ENCODE measurements around the gene LDLR. TPM values are rescaled to one million over a fixed set of nuclear protein-coding genes. Genes with fewer than 3 reads are reported as not detected.
A peak's percentile ranks its signal among the peaks of the same experiment; 100 is the strongest.

Gene LDLR
- polyA plus RNA-seq, 2 of the 4 experiments (the other 2 are of a cell fraction), result 29.2 to 55.8 TPM

GRCh38 chr19:11113140-11113708 lies 24.0 kb downstream of the LDLR start:
- H3K4me1 ChIP-seq, result no peaks in the 10 kb centered on the region
- no peak overlapping the region for H3K27ac ChIP-seq
- H3K4me2 ChIP-seq, result no peak overlapping the region
- no peak overlapping the region for H3K4me3 ChIP-seq
- FAIRE-seq, result no peak
- ChIA-PET CTCF (interaction anchor here (1.2 kb wide), 1 partner anchor 13 kb away, joined by 6 read pairs; no protein-coding TSS in a partner anchor), POLR2A (no interaction called here)
- H3K9me3 ChIP-seq, result no peaks in the 10 kb centered on the region
- ATAC-seq, result no peak
- 95% methylated on average over 20 of the region's 27 CpGs for WGBS (ENCODE audit: missing lambda C conversion rate)
- no peak for DNase-seq (ENCODE audit: low read depth in 1 of 2, low spot score in 1 of 2)
- TF ChIP-seq RAD21 (conservative IDR thresholded peaks at IDR 0.05 in 1 of 2, IDR thresholded peaks at IDR 0.05 in 1 of 2) (no peak), FOXS1 (CRISPR knock-in tag; IDR thresholded peaks at IDR 0.05) (no peak), FOSB (CRISPR knock-in tag; IDR thresholded peaks at IDR 0.05) (no peak), CHD4 (IDR thresholded peaks at IDR 0.05; ENCODE audit: borderline replicate concordance) (no peak), PHF8 (IDR thresholded peaks at IDR 0.05; ENCODE audit: borderline replicate concordance, low read depth) (no peak), NFE2L2 (conservative IDR thresholded peaks at IDR 0.05; ENCODE audit: low read length) (no peak), HDAC2 (IDR thresholded peaks at IDR 0.05) (no peak), TFCP2L1 (CRISPR knock-in tag; IDR thresholded peaks at IDR 0.05) (no peak), MAFK (IDR thresholded peaks at IDR 0.05; ENCODE audit: partially characterized antibody) (no peak), ZNF302 (CRISPR knock-in tag; IDR thresholded peaks at IDR 0.05) (no peak), HEYL (CRISPR knock-in tag; IDR thresholded peaks at IDR 0.05) (no peak), RCOR1 (IDR thresholded peaks at IDR 0.05; ENCODE audit: low read depth, low read length) (no peak), JUNB (IDR thresholded peaks at IDR 0.05) (no peak), POLR2A (IDR thresholded peaks at IDR 0.05; ENCODE audit: low read length) (no peak)
- TF ChIP-seq, protein P1, sequence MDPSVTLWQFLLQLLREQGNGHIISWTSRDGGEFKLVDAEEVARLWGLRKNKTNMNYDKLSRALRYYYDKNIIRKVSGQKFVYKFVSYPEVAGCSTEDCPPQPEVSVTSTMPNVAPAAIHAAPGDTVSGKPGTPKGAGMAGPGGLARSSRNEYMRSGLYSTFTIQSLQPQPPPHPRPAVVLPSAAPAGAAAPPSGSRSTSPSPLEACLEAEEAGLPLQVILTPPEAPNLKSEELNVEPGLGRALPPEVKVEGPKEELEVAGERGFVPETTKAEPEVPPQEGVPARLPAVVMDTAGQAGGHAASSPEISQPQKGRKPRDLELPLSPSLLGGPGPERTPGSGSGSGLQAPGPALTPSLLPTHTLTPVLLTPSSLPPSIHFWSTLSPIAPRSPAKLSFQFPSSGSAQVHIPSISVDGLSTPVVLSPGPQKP (IDR thresholded peaks at IDR 0.05; ENCODE audit: low read depth, low read length), result no peak
- TF ChIP-seq, protein P2, sequence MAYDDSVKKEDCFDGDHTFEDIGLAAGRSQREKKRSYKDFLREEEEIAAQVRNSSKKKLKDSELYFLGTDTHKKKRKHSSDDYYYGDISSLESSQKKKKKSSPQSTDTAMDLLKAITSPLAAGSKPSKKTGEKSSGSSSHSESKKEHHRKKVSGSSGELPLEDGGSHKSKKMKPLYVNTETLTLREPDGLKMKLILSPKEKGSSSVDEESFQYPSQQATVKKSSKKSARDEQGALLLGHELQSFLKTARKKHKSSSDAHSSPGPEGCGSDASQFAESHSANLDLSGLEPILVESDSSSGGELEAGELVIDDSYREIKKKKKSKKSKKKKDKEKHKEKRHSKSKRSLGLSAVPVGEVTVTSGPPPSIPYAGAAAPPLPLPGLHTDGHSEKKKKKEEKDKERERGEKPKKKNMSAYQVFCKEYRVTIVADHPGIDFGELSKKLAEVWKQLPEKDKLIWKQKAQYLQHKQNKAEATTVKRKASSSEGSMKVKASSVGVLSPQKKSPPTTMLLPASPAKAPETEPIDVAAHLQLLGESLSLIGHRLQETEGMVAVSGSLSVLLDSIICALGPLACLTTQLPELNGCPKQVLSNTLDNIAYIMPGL (CRISPR knock-in tag; IDR thresholded peaks at IDR 0.05; ENCODE audit: borderline replicate concordance), result no peak

DNA sequence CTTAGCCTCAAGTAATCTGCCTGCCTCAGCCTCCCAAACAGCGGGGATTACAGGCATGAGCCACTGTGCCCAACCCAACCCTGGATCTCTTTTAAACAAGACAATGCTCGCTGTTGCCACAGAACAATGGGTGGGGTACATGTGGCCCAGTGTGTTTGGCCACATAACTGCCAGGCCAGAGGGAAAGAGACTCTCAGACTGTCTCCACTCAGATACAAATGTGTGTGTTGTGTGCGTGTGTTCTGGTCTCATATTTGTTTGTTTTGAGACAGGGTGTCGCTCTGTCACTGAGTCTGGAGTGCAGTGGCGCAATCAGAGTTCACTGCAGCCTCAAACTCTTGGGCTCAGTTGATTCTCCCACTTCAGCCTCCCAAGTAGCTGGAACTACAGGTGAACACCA lies 25.8 kb downstream of the LDLR start:
- FAIRE-seq (no peak), DNase-seq (ENCODE audit: low read depth in 1 of 2, low spot score in 1 of 2) (no peak), ATAC-seq (no peak)
- no peak for TF ChIP-seq ATOH8 (CRISPR knock-in tag; IDR thresholded peaks at IDR 0.05; ENCODE audit: low read depth)
- 0 out of 4 replicates have a peak, but pooled peaks of 1 of the 2 experiments have one; percentile 7 for TF ChIP-seq CEBPB (IDR thresholded peaks at IDR 0.05)
- ChIA-PET POLR2A (no interaction called here), CTCF (interaction anchor here (1.6 kb wide), 1 partner anchor 10 kb away, joined by 11 read pairs; no protein-coding TSS in a partner anchor)
- Histone ChIP-seq H3K4me2 (no peak overlapping the region), H3K27ac (no peak overlapping the region), H3K9me3 (no peaks in the 10 kb centered on the region), H3K4me3 (no peak overlapping the region), H3K4me1 (no peaks in the 10 kb centered on the region)
- WGBS (ENCODE audit: missing lambda C conversion rate), result 85% methylated on average over 5 of the region's 5 CpGs

DNA sequence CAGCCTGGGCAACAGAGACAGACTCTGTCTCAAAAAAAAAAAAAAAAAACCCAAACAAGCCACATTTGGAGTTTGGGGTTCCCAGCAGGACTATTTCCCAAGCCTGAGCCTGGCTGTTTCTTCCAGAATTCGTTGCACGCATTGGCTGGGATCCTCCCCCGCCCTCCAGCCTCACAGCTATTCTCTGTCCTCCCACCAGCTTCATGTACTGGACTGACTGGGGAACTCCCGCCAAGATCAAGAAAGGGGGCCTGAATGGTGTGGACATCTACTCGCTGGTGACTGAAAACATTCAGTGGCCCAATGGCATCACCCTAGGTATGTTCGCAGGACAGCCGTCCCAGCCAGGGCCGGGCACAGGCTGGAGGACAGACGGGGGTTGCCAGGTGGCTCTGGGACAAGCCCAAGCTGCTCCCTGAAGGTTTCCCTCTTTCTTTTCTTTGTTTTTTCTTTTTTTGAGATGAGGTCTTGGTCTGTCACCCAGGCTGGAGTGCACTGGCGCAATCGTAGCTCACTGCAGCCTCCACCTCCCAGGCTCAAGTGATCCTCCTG lies 26.7 kb downstream of the LDLR start:
- ATAC-seq, result 0 out of 6 replicates have a peak, but pooled peaks of 1 of the 2 experiments have one; percentile 16
- FAIRE-seq, result no peak
- WGBS (ENCODE audit: missing lambda C conversion rate), result 66% methylated on average over 11 of the region's 11 CpGs
- ChIA-PET CTCF (interaction anchor here (0.6 to 1.6 kb wide), 2 partner anchors 10 to 75 kb away, joined by 4 to 11 read pairs; no protein-coding TSS in a partner anchor), POLR2A (no interaction called here)
- no peak for DNase-seq (ENCODE audit: low read depth in 1 of 2, low spot score in 1 of 2)
- Histone ChIP-seq H3K4me1 (no peaks in the 10 kb centered on the region), H3K9me3 (no peaks in the 10 kb centered on the region), H3K27ac (no peak overlapping the region), H3K4me3 (no peak overlapping the region), H3K4me2 (no peak overlapping the region)
- TF ChIP-seq, protein P3, sequence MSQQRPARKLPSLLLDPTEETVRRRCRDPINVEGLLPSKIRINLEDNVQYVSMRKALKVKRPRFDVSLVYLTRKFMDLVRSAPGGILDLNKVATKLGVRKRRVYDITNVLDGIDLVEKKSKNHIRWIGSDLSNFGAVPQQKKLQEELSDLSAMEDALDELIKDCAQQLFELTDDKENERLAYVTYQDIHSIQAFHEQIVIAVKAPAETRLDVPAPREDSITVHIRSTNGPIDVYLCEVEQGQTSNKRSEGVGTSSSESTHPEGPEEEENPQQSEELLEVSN (IDR thresholded peaks at IDR 0.05; ENCODE audit: borderline replicate concordance, low read depth), result no peak
- TF ChIP-seq CBX8 (IDR thresholded peaks at IDR 0.05), result no peak
